DND-41 (cell line): Measurements from ENCODE around the gene TBX6.

ENCODE experiments used
- EZH2 ChIP-seq: IDR thresholded peaks from 3 replicates; pipeline ENCODE4 v1.6.1; 2012; ENCODE audit warnings: borderline replicate concordance, low read depth, mild to moderate bottlenecking, moderate library complexity, low read length, inconsistent platforms; ENCODE audit not compliant: severe bottlenecking
- TF ChIP-seq, protein P1 (sequence below): IDR thresholded peaks from 2 replicates; pipeline ENCODE4 v1.5.1; 2012; ENCODE audit warnings: borderline replicate concordance, low read length, moderate library complexity, mild to moderate bottlenecking; ENCODE audit not compliant: poor library complexity, severe bottlenecking; ENCODE audit errors: extremely low read depth

DNA sequence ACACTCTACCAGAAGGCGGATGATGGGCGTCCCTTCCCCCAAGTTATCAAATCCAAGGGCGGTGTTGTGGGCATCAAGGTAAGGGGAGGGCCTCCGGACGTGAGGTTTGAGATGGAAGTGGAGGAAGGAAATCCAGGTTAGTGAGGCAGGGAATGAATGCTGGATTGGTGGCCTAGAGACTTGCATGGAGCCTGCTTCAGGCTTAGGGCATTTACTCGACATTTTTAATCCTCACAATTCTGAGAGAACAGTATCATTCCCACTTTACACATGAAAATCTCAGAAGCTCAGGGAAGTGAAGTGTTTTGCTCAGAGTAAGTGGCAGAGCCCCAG is 24.2 kb downstream of the TBX6 start:
- TF ChIP-seq, protein P1, sequence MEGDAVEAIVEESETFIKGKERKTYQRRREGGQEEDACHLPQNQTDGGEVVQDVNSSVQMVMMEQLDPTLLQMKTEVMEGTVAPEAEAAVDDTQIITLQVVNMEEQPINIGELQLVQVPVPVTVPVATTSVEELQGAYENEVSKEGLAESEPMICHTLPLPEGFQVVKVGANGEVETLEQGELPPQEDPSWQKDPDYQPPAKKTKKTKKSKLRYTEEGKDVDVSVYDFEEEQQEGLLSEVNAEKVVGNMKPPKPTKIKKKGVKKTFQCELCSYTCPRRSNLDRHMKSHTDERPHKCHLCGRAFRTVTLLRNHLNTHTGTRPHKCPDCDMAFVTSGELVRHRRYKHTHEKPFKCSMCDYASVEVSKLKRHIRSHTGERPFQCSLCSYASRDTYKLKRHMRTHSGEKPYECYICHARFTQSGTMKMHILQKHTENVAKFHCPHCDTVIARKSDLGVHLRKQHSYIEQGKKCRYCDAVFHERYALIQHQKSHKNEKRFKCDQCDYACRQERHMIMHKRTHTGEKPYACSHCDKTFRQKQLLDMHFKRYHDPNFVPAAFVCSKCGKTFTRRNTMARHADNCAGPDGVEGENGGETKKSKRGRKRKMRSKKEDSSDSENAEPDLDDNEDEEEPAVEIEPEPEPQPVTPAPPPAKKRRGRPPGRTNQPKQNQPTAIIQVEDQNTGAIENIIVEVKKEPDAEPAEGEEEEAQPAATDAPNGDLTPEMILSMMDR, result no peak
- TF ChIP-seq EZH2, result no peak
